SK-N-MC (cell line): ENCODE results near the gene SLC29A1.
"Not testable (repeated sequence)": the region's sequence is repeated elsewhere in the genome, so short reads cannot be mapped to it uniquely, and the experiment has no call there.

Experiments used
- DNase-seq: peaks from one replicate; pipeline ENCODE4 v3.0.0-alpha.2; 2011; ENCODE audit warnings: low read depth, low spot score
- H3K27ac ChIP-seq: fragments of 200-600 bp; sonication (generic); 2 replicates; pipeline ENCODE4 v1.5.1; 2016; ENCODE audit warnings: mixed run types
- H3K36me3 ChIP-seq: fragments of 200-600 bp; sonication (generic); 2 replicates; pipeline ENCODE4 v1.6.1; 2017; ENCODE audit warnings: antibody characterized with exemption, low read length, mixed read lengths; ENCODE audit not compliant: insufficient read depth
- H3K4me3 ChIP-seq: fragments of 200-600 bp; sonication (generic); 2 replicates; pipeline ENCODE4 v1.5.1; 2016
- H3K9ac ChIP-seq: fragments of 200-600 bp; sonication (generic); 2 replicates; pipeline ENCODE4 v1.8.0; 2017; ENCODE audit warnings: mixed run types, mixed read lengths; ENCODE audit not compliant: insufficient read length
- H3K9me3 ChIP-seq: fragments of 200-600 bp; sonication (generic); 2 replicates; pipeline ENCODE4 v1.6.1; 2017; ENCODE audit warnings: low read depth, mild to moderate bottlenecking, antibody characterized with exemption, low read length, moderate library complexity, mixed read lengths
- EZH2 ChIP-seq: fragments of 200-600 bp; sonication (generic); IDR thresholded peaks from one replicate; pipeline ENCODE4 v1.6.1; 2017; ENCODE audit warnings: antibody characterized with exemption
- FOXP2 ChIP-seq: optimal IDR thresholded peaks from 2 replicates; pipeline ENCODE3; 2011; ENCODE audit warnings: mild to moderate bottlenecking, moderate library complexity; ENCODE audit not compliant: insufficient read depth; ENCODE audit errors: extremely low read length, control extremely low read depth
- POLR2AphosphoS5 ChIP-seq: IDR thresholded peaks from 2 replicates; pipeline ENCODE4 v1.6.1; 2012; ENCODE audit warnings: mild to moderate bottlenecking, low read depth, low read length, borderline replicate concordance

SLC29A1 gene

GRCh38 chr6:44228031-44228430 lies 4.6 kb downstream of the SLC29A1 start:
- 0 out of 2 replicates have a peak overlapping the region, but pooled peaks have one; percentile 7 for H3K27ac ChIP-seq
- no peak for DNase-seq
- peaks cover 47% of the 10 kb centered on the region for H3K36me3 ChIP-seq
- no peak for TF ChIP-seq EZH2
- no peak for TF ChIP-seq FOXP2
- TF ChIP-seq POLR2AphosphoS5: no peak
- no peak overlapping the region for H3K9ac ChIP-seq
- H3K4me3 ChIP-seq: no peak overlapping the region
- H3K9me3 ChIP-seq: no peaks in the 10 kb centered on the region

GRCh38 chr6:44228433-44228832 lies 5.0 kb downstream of the SLC29A1 start:
- H3K4me3 ChIP-seq: no peak overlapping the region
- TF ChIP-seq EZH2 (no peak), POLR2AphosphoS5 (no peak)
- H3K36me3 ChIP-seq: peaks cover 51% of the 10 kb centered on the region
- H3K9ac ChIP-seq: no peak overlapping the region
- no peak overlapping the region for H3K27ac ChIP-seq
- no peaks in the 10 kb centered on the region for H3K9me3 ChIP-seq
- DNase-seq: no peak

GRCh38 chr6:44228836-44229235 lies 5.4 kb downstream of the SLC29A1 start:
- TF ChIP-seq POLR2AphosphoS5: no peak
- peaks cover 55% of the 10 kb centered on the region for H3K36me3 ChIP-seq

GRCh38 chr6:44229376-44230033 lies 6.1 kb downstream of the SLC29A1 start:
- no peak overlapping the region for H3K9ac ChIP-seq
- TF ChIP-seq EZH2 (no peak), FOXP2 (no peak), POLR2AphosphoS5 (no peak)
- H3K27ac ChIP-seq: no peak overlapping the region
- no peak for DNase-seq
- peaks cover 60% of the 10 kb centered on the region for H3K36me3 ChIP-seq
- no peak overlapping the region for H3K4me3 ChIP-seq
- no peaks in the 10 kb centered on the region for H3K9me3 ChIP-seq

More at GRCh38 chr6:44228836-44229235, 5.4 kb downstream of the SLC29A1 start:
- Histone ChIP-seq H3K9me3 (no peaks in the 10 kb centered on the region), H3K4me3 (no peak overlapping the region), H3K27ac (no peak overlapping the region), H3K9ac (no peak overlapping the region)
- no peak for DNase-seq

GRCh38 chr6:44230034-44230675 lies 6.8 kb downstream of the SLC29A1 start:
- H3K36me3 ChIP-seq: peaks cover 65% of the 10 kb centered on the region
- no peaks in the 10 kb centered on the region for H3K9me3 ChIP-seq
- TF ChIP-seq EZH2: no peak
- no peak overlapping the region for H3K27ac ChIP-seq
- no peak overlapping the region for H3K4me3 ChIP-seq
- H3K9ac ChIP-seq: no peak overlapping the region
- no peak for DNase-seq

DNA sequence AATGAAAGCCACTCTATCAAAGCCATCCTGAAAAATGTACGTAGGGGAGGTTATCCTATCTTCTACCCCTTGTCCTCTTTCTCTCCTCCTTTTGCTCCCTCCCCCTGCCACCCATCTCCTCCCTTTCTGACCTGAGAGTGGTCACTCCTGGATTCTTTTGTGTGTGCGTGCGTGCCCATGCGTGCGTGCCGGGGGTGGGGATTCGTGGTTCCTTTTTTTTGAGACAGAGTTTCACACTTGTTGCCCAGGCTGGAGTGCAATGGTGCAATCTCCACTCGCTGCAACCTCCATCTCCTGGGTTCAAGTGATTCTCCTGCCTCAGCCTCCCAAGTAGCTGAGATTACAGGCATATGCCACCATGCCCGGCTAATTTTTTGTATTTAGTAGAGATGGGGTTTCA lies 8.0 kb downstream of the SLC29A1 start:
- H3K27ac ChIP-seq, H3K9ac ChIP-seq, H3K9me3 ChIP-seq, DNase-seq, H3K4me3 ChIP-seq: not testable (repeated sequence)
- peaks cover 74% of the 10 kb centered on the region for H3K36me3 ChIP-seq

- H3K9ac ChIP-seq: no peak overlapping the region
- no peaks in the 10 kb centered on the region for H3K9me3 ChIP-seq
- DNase-seq: no peak
- H3K36me3 ChIP-seq: peaks cover 74% of the 10 kb centered on the region
- H3K4me3 ChIP-seq: no peak overlapping the region
- no peak overlapping the region for H3K27ac ChIP-seq
- TF ChIP-seq FOXP2 (no peak), EZH2 (no peak), POLR2AphosphoS5 (no peak)
Observed at GRCh38 chr6:44232676-44233566, 9.5 kb downstream of the SLC29A1 start.

DNA sequence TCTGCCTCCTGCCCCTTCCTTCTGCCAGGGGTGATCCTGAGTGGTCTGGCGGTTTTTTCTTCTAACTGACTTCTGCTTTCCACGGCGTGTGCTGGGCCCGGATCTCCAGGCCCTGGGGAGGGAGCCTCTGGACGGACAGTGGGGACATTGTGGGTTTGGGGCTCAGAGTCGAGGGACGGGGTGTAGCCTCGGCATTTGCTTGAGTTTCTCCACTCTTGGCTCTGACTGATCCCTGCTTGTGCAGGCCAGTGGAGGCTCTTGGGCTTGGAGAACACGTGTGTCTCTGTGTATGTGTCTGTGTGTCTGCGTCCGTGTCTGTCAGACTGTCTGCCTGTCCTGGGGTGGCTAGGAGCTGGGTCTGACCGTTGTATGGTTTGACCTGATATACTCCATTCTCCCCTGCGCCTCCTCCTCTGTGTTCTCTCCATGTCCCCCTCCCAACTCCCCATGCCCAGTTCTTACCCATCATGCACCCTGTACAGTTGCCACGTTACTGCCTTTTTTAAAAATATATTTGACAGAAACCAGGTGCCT lies 10.2 kb downstream of the SLC29A1 start:
- H3K9ac ChIP-seq: no peak overlapping the region
- no peaks in the 10 kb centered on the region for H3K9me3 ChIP-seq
- 0 out of 2 replicates have a peak overlapping the region, but pooled peaks have one; percentile 26 for H3K27ac ChIP-seq
- H3K36me3 ChIP-seq: peaks cover 69% of the 10 kb centered on the region
- no peak for TF ChIP-seq FOXP2
- no peak for TF ChIP-seq EZH2
- no peak for TF ChIP-seq POLR2AphosphoS5
- DNase-seq: no peak
- H3K4me3 ChIP-seq: no peak overlapping the region
